ENCODE data around the gene CERKL. TPM values are rescaled to one million over a fixed set of nuclear protein-coding genes. Genes with fewer than 3 reads are reported as not detected.

CERKL gene
- total and polyA plus RNA-seq, 9 of the 15 experiments (the other 6 are each of a cell fraction or from before 2014, with no cell fraction given) = 0.04 to 0.08 TPM; not detected in 7

DNA sequence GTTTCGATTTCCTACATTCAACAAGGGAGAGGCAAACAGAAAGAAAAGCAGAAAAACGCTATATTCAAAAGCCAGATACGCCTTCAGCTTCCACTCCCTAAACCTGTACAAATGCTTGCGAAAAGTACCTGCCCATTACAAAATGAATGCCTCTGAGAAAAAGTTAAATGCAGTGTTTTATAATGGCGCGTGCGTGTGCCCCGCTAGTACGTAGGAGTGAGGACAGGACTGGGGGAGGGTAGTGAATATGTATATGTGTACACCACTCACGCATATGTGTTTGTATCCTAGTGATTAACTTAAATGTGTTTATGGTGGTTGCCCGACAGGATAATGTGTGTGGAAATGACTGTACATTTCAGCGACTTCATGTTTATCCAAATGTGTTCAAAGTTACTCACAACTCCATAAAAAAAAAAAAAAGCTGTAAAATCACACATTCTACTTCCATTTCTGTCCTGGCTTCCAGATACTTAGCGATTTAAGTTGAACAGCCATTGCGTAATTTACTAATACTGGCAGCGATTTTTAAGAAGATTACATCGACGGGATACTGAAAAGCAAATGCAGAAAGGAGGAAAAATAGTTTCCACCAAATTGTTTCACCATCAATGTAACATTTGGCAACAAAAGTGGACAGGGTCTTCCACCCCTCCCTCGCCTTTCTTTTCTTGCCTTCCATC is 22.1 kb upstream of the CERKL start:
- Histone ChIP-seq H4K20me1 (replicated peaks; ENCODE audit: control insufficient read depth, insufficient read depth, low read length) (no peaks in the 10 kb centered on the region), H3K4me1 (replicated peaks in 1 of 2; ENCODE audit: control insufficient read depth in 2 of 2, insufficient read depth in 2 of 2, low read length in 2 of 2) (peaks cover 0 to 3% of the 10 kb centered on the region in 2 experiments; a peak in 1 of 5 replicates), H3K9ac (ENCODE audit: insufficient read depth in 1 of 2, low read depth in 2 of 2, low read length in 2 of 2) (no peak overlapping the region), H3K9me1 (ENCODE audit: control insufficient read depth, insufficient read depth, low read length) (no peaks in the 10 kb centered on the region), H3K27ac (ENCODE audit: extremely low read depth, low read depth, low read length) (no peak overlapping the region), H3K79me2 (ENCODE audit: control insufficient read depth, insufficient read depth, low read length) (no peaks in the 10 kb centered on the region), H3K4me3 (no peak overlapping the region), H3K4me2 (ENCODE audit: insufficient read depth, low read length) (no peak overlapping the region), H3K9me3 (replicated peaks; ENCODE audit: control insufficient read depth, insufficient read depth, low read depth, low read length) (no peaks in the 10 kb centered on the region), H2AFZ (ENCODE audit: low read depth, low read length) (no peak overlapping the region), H3K27me3 (ENCODE audit: control insufficient read depth in 2 of 2, insufficient read depth in 2 of 2, low read length in 2 of 2) (peaks cover 21 to 42% of the 10 kb centered on the region in 2 experiments; a peak in 4 of 5 replicates), H3K36me3 (ENCODE audit: control insufficient read depth, insufficient read depth, low read length) (no peaks in the 10 kb centered on the region)
- under 1% methylated on average over 18 of the region's 18 CpGs for WGBS (ENCODE audit: insufficient coverage, low coverage, missing lambda C conversion rate)
- ChIA-PET POLR2A (no interaction called here), CTCF (ENCODE audit: low intra/inter-chr PET ratio) (no interaction called here)
- DNase-seq (ENCODE audit: extremely low read depth in 1 of 4, low spot score in 3 of 4) = no peak
- TF ChIP-seq POLR3G (IDR thresholded peaks at IDR 0.05; ENCODE audit: extremely low read depth, insufficient read length, insufficient replicate concordance) (no peak), ZNF217 (CRISPR knock-in tag; IDR thresholded peaks at IDR 0.05) (no peak), CEBPB (tag; IDR thresholded peaks at IDR 0.05) (peak; percentile 34; the same call in 1 of the 2 replicates)
- FAIRE-seq = no peak
- in situ Hi-C loops (cut with MboI) = no loop called here
- intact Hi-C loops (cut with micrococcal nuclease) = no loop called here
- BruUV-seq (replicated peaks) = no TSS peak
- ATAC-seq = no peak

DNA sequence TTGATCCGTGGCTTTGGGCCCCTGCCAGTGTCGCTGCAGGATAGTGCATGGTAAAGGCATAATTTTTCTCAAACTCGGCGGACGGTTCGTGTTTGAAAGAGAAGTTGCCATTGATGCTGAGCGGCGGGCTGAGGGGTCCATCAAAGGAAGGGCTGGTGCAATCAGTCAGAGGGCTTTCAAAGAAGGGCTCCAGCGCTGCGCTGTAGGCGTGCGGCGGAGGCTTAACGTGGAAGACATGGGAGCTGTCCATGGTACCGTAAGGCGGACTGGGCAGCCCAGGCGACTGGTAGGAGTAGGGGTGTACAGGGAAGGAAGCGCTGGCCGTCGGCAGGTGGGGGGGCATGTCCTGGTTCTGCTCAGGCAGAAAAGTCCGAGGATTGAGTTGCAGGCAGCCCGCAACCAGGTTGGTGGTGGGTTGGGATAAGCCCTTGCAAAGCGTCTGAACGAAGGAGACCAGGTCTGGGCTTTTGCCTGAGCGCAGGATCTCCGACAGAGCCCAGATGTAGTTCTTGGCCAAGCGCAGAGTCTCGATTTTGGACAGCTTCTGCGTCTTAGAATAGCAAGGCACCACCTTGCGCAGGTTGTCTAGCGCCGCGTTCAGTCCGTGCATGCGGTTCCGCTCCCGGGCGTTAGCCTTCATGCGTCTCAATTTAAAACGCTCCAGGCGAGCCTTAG is 21.1 kb upstream of the CERKL start:
- FAIRE-seq = no peak
- peak; percentile 96 for ATAC-seq
- peak; percentile 41 to 73 (median 54) for DNase-seq (ENCODE audit: extremely low read depth in 1 of 4, low spot score in 3 of 4)
- H3K4me2 ChIP-seq (ENCODE audit: insufficient read depth, low read length) = no peak overlapping the region
- intact Hi-C loops (cut with micrococcal nuclease) = no loop called here
- no peak overlapping the region for H3K4me3 ChIP-seq
- no peak overlapping the region for H3K27ac ChIP-seq (ENCODE audit: extremely low read depth, low read depth, low read length)
- ChIA-PET POLR2A (no interaction called here), CTCF (ENCODE audit: low intra/inter-chr PET ratio) (no interaction called here)
- H3K9me3 ChIP-seq (replicated peaks; ENCODE audit: control insufficient read depth, insufficient read depth, low read depth, low read length) = no peaks in the 10 kb centered on the region
- 18% methylated on average over 41 of the region's 41 CpGs for WGBS (ENCODE audit: insufficient coverage, low coverage, missing lambda C conversion rate)
- no peaks in the 10 kb centered on the region for H3K36me3 ChIP-seq (ENCODE audit: control insufficient read depth, insufficient read depth, low read length)
- H3K9me1 ChIP-seq (ENCODE audit: control insufficient read depth, insufficient read depth, low read length) = no peaks in the 10 kb centered on the region
- no peaks in the 10 kb centered on the region for H3K79me2 ChIP-seq (ENCODE audit: control insufficient read depth, insufficient read depth, low read length)
- H3K4me1 ChIP-seq (replicated peaks in 1 of 2; ENCODE audit: control insufficient read depth in 2 of 2, insufficient read depth in 2 of 2, low read length in 2 of 2) = no peaks in the 10 kb centered on the region
- in situ Hi-C loops (cut with MboI) = no loop called here
- no peaks in the 10 kb centered on the region for H4K20me1 ChIP-seq (replicated peaks; ENCODE audit: control insufficient read depth, insufficient read depth, low read length)
- H3K27me3 ChIP-seq (ENCODE audit: control insufficient read depth in 2 of 2, insufficient read depth in 2 of 2, low read length in 2 of 2) = peaks cover 15 to 36% of the 10 kb centered on the region in 2 experiments; a peak in 4 of 5 replicates
- H2AFZ ChIP-seq (ENCODE audit: low read depth, low read length) = no peak overlapping the region
- H3K9ac ChIP-seq (ENCODE audit: insufficient read depth in 1 of 2, low read depth in 2 of 2, low read length in 2 of 2) = no peak overlapping the region
- no TSS peak for BruUV-seq (replicated peaks)
- TF ChIP-seq ZZZ3 (IDR thresholded peaks at IDR 0.05) (no peak), SMAD3 (CRISPR knock-in tag; conservative IDR thresholded peaks at IDR 0.05) (no peak), ZNF133 (CRISPR knock-in tag; IDR thresholded peaks at IDR 0.05) (no peak), CTBP1 (IDR thresholded peaks at IDR 0.05; ENCODE audit: borderline replicate concordance) (no peak), ZNF77 (CRISPR knock-in tag; IDR thresholded peaks at IDR 0.05) (no peak), CREM (IDR thresholded peaks at IDR 0.05; ENCODE audit: low read depth) (peak; percentile 46; the same call in 1 of the 2 replicates), SOX6 (IDR thresholded peaks at IDR 0.05) (no peak), PRMT5 (CRISPR knock-in tag; IDR thresholded peaks at IDR 0.05) (peak; percentile 82), TEAD2 (tag; IDR thresholded peaks at IDR 0.05) (no peak), C11orf30 (IDR thresholded peaks at IDR 0.05; ENCODE audit: low read depth) (no peak), GATAD2A (IDR thresholded peaks at IDR 0.05) (no peak), MTA1 (IDR thresholded peaks at IDR 0.05; ENCODE audit: borderline replicate concordance) (no peak), MAZ (CRISPR knock-in tag; conservative IDR thresholded peaks at IDR 0.05 in 1 of 2, IDR thresholded peaks at IDR 0.05 in 1 of 2) (peak in 1 of 2 experiments; percentile 43; a peak in 1 of 4 replicates)
- TF ChIP-seq, protein P1, sequence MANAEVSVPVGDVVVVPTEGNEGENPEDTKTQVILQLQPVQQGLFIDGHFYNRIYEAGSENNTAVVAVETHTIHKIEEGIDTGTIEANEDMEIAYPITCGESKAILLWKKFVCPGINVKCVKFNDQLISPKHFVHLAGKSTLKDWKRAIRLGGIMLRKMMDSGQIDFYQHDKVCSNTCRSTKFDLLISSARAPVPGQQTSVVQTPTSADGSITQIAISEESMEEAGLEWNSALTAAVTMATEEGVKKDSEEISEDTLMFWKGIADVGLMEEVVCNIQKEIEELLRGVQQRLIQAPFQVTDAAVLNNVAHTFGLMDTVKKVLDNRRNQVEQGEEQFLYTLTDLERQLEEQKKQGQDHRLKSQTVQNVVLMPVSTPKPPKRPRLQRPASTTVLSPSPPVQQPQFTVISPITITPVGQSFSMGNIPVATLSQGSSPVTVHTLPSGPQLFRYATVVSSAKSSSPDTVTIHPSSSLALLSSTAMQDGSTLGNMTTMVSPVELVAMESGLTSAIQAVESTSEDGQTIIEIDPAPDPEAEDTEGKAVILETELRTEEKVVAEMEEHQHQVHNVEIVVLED (CRISPR knock-in tag; IDR thresholded peaks at IDR 0.05) = no peak

Data from K562 (cell line).